Stimulated activated CD8-positive, alpha-beta memory T cell treated with anti-CD3 and anti-CD28 coated beads, Interleukin-2, amount 100 ng/mL, for 1 hour (primary cell): ENCODE data around the gene METTL9.
"Not testable (repeated sequence)": the region's sequence is repeated elsewhere in the genome, so short reads cannot be mapped to it uniquely, and the experiment has no call there.

Source experiments
- DNase-seq, 2 donors: peaks; one replicate each; pipeline ENCODE4 v3.0.0-alpha.2; 2020; ENCODE audit warnings: low read depth in 2 of 2

METTL9 gene

DNA sequence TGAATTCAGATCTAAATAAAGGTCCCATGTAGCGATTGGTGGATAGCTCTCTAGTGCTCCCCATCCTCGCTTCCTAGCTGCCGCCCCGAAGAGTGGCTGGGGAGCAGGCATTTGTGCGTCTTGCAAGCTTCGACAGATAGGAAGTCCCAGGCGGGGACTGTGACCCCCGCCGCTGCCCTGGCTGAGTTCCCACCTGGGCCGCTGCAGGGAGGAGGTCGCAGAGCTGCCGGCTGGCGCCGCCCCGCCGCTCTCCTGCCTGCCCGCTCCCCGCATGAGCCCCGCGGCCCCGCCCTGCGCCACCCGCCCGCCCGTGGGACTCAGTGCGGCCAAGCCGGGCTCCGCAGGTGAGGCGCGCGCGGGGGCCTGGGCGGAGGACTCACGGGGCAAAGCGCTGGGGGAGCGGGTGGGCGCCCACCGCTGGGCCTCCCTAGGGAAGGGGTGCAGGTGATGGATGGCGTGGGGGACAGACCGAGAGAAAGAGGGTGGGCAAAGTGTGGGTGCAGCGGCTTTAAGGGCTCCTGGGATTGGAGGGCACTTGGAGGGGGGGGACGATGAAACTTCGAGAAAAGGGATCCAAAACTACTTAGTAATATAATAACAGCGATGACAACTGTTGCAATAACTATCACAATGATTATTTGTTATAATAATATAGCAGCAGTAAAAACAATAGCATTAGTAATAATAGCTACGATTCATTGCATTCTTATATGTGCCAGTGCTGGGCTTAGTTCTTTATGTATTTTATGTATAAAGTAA lies 64.7 kb downstream of the METTL9 start, which contains the start of gene OTOA:
TSS of gene OTOA (plus strand) at position 80 of the 759 bp plus-strand sequence. CDS start 14,547 bp downstream, outside the sequence.
- DNase-seq: peak in 1 of 2 donors; percentile 14

DNA sequence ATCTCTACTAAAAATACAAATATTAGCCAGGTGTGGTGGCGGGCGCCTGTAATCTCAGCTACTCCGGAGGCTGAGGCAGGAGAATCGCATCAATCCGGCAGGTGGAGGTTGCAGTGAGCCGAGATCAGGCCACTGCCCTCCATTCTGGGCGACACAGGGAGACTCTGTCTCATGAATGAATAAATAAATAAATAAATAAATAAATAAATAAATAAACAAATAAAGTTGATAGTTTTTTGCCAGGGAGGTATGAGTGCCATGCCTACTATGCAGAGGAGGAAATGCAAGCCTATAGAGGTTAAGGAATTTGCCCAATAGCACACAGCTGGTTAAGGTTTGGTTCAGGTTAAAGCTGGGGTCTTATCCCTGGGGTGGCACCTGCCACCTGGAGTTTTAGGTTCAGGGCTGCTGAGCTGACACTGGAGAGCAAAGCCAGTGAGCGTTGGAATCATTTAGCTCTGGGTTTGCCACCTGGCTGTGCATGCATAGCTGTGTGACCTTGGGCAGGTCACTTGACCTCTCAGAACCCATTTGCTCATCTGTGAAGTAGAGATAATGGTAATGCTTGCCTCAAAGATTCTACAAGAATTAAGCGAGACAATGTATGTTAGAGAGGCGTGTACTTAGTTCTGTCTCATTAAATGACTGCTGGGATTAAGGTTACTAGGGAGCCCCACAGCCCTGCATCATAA lies 65.6 kb downstream of the METTL9 start:
- DNase-seq: no peak

DNA sequence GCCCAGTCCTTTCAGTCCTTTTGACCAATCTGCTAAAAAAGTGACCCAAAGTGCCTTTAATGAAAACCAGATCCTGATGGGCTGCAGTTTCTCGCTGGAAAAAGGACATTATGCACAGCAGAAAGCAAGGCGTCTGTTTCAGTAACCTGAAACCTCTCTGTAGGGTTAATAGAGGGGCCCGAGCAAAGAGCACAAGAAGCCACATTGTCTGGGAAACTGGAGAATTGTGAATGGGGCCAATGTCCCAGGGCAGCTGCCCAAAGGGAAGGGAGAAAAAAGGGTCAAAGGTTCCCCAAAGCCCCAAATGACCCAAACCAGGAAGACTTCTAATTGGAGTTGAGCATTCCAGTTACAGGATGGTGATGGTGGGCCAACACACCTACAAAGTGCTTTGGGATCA lies 67.4 kb downstream of the METTL9 start:
- DNase-seq: no peak

DNA sequence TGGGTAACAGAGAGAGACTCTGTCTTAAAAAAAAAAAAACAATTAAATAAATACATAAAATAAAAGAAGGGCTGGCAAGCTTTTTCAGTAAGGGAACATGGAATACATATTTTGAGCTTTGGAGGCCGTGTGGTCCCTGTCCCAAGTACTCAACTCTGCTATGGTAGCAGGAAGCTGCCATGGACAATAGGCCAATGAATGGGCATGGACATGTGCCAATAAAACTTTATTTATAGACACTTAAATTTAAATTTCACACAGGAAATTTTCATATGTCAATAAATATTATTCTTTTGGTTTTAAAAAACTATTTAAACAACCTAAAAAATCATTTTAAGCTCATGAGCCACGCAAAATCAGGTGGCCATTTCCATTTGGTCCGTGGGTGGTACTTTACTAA lies 68.2 kb downstream of the METTL9 start:
- DNase-seq: no peak

- DNase-seq: no peak
Observed at GRCh38 chr16:21673469-21673868, 74.1 kb downstream of the METTL9 start.

- DNase-seq: not testable (repeated sequence)
Observed at GRCh38 chr16:21674456-21674855, 75.1 kb downstream of the METTL9 start.

GRCh38 chr16:21680714-21681113 lies 81.3 kb downstream of the METTL9 start:
- not testable (repeated sequence) for DNase-seq

GRCh38 chr16:21683184-21683583 lies 83.8 kb downstream of the METTL9 start:
- no peak for DNase-seq

GRCh38 chr16:21684199-21684598 lies 84.8 kb downstream of the METTL9 start:
- no peak for DNase-seq

DNA sequence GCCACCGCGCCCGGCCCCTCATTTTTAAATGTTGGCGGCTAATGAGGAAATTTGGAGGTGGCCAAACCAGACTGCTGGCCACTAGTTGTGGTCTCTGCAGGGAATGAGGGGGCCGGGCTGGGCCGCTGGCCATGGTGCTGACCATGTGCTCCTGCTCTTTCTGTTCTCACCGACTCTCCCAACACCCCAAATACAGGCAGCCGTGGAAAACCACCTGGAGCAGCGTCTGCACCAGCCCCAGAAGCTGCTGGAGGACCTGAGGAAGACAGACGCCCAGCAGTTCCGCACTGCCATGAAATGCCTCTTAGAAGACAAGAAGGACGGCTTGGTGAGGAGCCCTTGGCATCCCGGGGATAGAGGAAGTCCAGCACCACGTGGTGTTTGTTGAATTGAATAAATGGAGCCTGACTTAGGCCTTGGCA lies 85.7 kb downstream of the METTL9 start:
- no peak for DNase-seq

DNA sequence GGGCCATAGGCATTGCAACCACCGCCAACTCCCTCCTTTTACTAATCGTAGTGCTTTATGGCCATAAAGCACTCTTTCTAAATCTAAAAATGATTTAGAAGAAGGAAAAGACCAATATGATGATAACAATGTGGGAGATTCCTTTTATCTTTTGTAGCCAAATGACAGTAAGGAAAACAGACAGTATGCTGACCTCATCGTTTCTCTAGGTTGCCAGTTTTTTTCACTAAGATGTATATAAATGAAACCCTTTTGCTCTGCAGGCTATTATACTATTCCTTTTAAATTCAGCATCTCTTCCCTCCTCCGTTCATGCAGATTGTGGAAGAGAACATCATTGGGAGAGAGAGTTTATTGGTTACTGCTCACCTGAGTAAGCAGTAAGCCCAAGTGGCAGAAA lies 89.7 kb downstream of the METTL9 start:
- no peak for DNase-seq

- not testable (repeated sequence) for DNase-seq
Observed at GRCh38 chr16:21690967-21691366, 91.6 kb downstream of the METTL9 start.

GRCh38 chr16:21694609-21695008 lies 95.2 kb downstream of the METTL9 start:
- no peak for DNase-seq

DNA sequence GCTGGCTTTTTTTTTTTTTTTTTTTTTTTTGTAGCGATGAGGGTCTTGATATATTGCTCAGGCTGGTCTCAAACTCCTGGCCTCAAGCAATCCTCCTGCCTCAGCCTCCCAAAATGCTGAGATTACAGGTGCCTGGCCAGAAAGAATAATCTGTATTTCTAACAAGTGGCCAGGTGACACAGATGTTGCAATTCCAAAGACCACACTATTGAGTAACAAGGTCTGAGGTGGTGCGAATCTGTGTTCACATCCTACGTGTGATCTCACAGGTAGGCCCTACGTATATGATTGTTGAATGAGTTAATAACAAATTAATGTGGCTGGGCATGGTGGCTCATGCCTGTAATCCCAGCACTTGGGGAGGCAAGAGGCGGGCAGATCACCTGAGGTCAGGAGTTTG lies 97.7 kb downstream of the METTL9 start:
- DNase-seq: no peak

DNA sequence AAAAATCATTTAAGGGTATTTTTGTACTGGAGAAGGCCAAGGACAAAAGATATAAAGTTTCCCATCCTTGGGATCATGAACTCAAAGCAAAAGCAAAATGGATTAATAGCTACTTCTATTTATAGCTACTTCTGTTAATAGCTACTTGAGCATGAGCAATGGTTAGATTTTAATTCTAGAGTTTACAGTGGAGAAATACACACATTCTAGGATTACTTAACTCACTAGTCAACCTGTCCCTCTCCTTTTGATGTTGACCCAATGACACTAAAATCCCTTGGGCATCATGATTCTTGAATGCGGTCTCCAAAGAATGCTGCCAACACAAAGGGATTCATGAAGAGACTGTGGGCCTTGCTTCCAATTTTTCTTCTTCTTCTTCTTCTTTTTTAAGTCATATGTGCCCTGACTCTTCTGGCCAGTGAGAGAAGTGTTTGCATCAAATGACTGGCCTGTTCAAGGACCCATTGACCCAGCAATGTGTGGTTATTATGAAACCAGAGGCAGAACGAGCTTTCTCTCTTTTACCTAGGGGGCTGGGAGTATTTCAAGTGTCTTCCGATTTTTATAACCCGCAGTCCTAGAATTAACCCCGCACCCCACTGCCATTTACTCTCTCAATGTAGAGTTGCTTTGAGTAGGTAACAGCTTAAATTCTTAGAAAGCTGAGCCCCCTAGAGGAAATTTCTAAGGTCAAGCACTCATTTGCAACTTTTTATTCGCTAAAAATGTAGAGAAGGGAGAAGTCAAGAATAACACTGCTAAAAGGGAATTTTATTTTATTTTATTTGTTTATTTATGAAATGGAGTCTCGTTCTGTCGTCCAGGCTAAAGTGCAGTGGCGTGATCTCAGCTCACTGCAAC lies 99.0 kb downstream of the METTL9 start:
- DNase-seq: no peak

DNA sequence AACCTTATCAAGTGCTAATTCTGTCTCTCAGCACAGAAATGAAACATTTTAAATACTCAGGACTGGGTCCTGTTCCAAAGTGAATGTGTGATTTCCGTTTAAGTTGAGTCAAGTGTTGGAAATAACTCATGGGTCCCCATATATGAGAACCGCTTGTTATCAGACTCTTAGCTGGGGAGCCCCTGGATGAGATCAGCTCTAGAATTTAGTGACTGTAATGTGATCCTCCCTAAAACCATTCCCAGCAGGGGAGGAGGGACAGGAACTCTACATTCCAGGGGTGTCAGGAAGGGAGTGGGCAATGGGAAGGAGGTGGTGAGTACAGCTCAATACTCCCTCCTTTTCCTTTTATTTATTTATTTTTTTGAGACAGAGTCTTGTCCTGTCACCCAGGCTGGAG lies 101.9 kb downstream of the METTL9 start:
- DNase-seq: no peak

DNA sequence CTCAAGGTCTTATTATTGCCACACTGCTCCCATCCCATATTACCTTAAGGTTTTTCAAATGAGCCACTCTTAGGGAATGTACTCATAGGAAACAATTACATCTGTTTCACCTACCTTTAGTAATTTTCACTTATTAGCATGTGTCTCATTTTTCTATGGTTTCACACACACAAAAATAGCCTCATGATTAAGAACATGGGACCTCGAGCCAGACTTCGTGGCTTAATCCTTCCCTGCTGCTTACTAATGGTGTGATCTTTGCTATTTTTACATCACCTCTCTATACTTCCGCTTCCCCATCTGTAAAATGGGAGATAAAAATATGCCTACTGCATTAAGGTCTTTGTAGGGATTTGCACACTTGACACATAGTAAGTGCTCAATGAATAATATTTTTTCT lies 102.9 kb downstream of the METTL9 start:
- no peak for DNase-seq

DNA sequence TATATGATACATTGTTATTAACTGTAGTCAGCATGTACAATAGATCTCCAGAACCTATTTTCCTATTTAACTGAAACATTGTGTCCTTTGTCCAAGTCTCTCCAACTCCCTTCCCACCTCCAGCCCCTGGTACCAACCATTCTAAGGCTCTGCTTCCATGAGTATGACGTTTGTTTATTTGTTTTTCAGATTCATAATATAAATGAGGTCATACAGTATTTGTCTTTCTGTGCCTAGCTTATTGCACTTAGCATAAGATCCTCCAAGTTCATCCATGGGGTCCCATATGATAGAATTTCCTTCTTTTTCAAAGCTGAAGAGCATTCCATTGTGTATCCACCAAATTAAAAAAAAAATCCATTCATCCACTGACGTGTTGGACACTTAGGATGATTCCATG lies 103.8 kb downstream of the METTL9 start:
- no peak for DNase-seq

DNA sequence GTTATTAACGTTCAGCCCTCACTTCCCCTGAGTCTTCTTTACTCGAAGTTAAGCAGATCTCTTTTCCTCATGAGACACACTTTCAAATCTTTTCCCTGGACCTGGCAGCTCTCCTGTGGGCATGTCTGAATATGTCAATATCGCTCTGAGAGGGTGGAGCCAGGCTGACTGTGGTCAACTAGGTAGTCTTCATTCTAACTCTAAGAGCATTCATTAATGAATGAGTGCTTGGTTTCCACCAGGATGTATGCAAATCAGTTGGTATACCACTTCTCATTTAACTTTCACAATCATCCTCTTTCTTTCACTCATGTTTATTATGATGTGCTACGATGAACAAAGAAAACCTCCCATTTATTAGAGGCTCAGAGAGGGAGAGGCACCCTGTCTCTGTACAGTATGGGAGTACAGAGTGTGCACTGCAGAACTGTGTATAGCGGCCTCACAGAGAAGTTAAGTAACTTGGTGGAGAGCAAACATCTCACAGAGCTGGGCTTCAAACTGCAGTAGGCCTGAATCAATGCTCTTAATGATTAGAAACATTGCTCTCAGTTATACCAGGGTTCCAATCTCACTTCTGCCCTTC lies 104.3 kb downstream of the METTL9 start:
- DNase-seq: no peak

GRCh38 chr16:21704266-21704665 lies 104.9 kb downstream of the METTL9 start:
- DNase-seq: no peak

- no peak for DNase-seq
Observed at GRCh38 chr16:21704733-21705132, 105.4 kb downstream of the METTL9 start.
